ENCODE measurements around the gene QTRT2. TPM values are rescaled to one million over a fixed set of nuclear protein-coding genes. Genes with fewer than 3 reads are reported as not detected.

Gene QTRT2
- total and polyA plus RNA-seq, 2 experiments from 2014 or later, result 8.3 to 11.7 TPM

- no peak overlapping the region for H3K27ac ChIP-seq
- TF ChIP-seq EZH2phosphoT487 (IDR thresholded peaks at IDR 0.05; ENCODE audit: insufficient read depth, low read depth) (no peak), EZH2 (IDR thresholded peaks at IDR 0.05; ENCODE audit: insufficient read depth, poor library complexity, severe bottlenecking) (no peak)
- no peaks in the 10 kb centered on the region for H4K20me1 ChIP-seq (ENCODE audit: insufficient read depth)
- no peak overlapping the region for H2AFZ ChIP-seq
- H3F3A ChIP-seq (ENCODE audit: insufficient read depth), result no peaks in the 10 kb centered on the region
- no peak overlapping the region for H3K4me2 ChIP-seq (ENCODE audit: unreplicated experiment)
- no peak for DNase-seq
- H3K79me2 ChIP-seq (ENCODE audit: insufficient read depth), result no peaks in the 10 kb centered on the region
- in situ Hi-C loops (cut with MboI), result no loop called here
- H3K9me3 ChIP-seq (ENCODE audit: low read depth), result no peaks in the 10 kb centered on the region
- H3K9ac ChIP-seq, result no peak overlapping the region
- no peaks in the 10 kb centered on the region for H3K9me2 ChIP-seq (ENCODE audit: insufficient read depth)
- no peak overlapping the region for H3K4me3 ChIP-seq
- WGBS, 2 experiments (ENCODE audit: low coverage in 1 of 2, low lambda C conversion rate in 2 of 2, missing lambda C conversion rate in 2 of 2), result 91 to 92% methylated on average over 2 of the region's 2 CpGs
- no peaks in the 10 kb centered on the region for H3K4me1 ChIP-seq (ENCODE audit: insufficient read depth)
- H3K27me3 ChIP-seq (replicated peaks; ENCODE audit: insufficient read depth), result no peaks in the 10 kb centered on the region
- no peaks in the 10 kb centered on the region for H3K36me3 ChIP-seq (ENCODE audit: low read depth)
Measured at GRCh38 chr3:114020907-114021306, 35.6 kb upstream of the QTRT2 start.

DNA sequence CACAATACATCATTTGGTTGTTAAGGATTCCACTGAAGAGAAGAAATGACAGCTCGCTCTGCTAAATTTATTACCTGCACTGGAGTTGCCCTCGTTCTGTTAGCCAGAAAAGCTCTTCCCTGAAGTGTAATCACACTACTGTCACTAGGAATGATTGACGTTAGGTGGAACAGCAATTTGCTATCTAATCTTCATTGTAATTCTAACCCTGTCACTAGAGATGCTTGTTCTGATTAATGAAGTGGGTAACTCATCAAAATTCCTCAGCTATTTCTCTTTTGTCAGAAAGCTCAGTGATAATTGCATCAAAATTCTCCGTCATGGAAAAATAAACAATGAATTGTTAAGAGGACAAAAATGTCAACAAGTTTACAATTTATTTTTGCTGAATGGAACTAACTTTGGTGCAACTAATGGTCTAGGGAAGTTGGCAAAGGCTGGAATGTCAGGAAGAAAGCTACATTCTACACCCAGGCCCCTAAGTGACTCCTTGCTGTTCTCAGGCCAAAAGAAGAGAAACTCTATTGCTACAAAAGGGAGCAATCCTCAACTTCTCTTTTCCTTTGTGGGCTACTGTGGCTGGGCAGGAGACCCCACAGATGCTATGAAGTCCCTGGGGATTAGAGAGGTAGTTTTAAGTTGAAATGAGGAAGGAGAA, 34.3 kb upstream of the QTRT2 start:
- no peak for TF ChIP-seq EZH2phosphoT487 (IDR thresholded peaks at IDR 0.05; ENCODE audit: insufficient read depth, low read depth)
- no peak for TF ChIP-seq EZH2 (IDR thresholded peaks at IDR 0.05; ENCODE audit: insufficient read depth, poor library complexity, severe bottlenecking)
- H3K79me2 ChIP-seq (ENCODE audit: insufficient read depth), result no peaks in the 10 kb centered on the region
- no peak for DNase-seq
- no peak overlapping the region for H3K9ac ChIP-seq
- H3K9me3 ChIP-seq (ENCODE audit: low read depth), result no peaks in the 10 kb centered on the region
- H3K27ac ChIP-seq, result no peak overlapping the region
- no peaks in the 10 kb centered on the region for H3K27me3 ChIP-seq (replicated peaks; ENCODE audit: insufficient read depth)
- H3K4me3 ChIP-seq, result no peak overlapping the region
- no peaks in the 10 kb centered on the region for H3F3A ChIP-seq (ENCODE audit: insufficient read depth)
- no peak overlapping the region for H2AFZ ChIP-seq
- H3K4me1 ChIP-seq (ENCODE audit: insufficient read depth), result no peaks in the 10 kb centered on the region
- no peaks in the 10 kb centered on the region for H3K9me2 ChIP-seq (ENCODE audit: insufficient read depth)
- WGBS, 2 experiments (ENCODE audit: low coverage in 1 of 2, low lambda C conversion rate in 2 of 2, missing lambda C conversion rate in 2 of 2), result 77 to 79% methylated on average over 4 of the region's 4 CpGs
- in situ Hi-C loops (cut with MboI), result no loop called here
- H3K36me3 ChIP-seq (ENCODE audit: low read depth), result no peaks in the 10 kb centered on the region
- H4K20me1 ChIP-seq (ENCODE audit: insufficient read depth), result no peaks in the 10 kb centered on the region
- H3K4me2 ChIP-seq (ENCODE audit: unreplicated experiment), result no peak overlapping the region

DNA sequence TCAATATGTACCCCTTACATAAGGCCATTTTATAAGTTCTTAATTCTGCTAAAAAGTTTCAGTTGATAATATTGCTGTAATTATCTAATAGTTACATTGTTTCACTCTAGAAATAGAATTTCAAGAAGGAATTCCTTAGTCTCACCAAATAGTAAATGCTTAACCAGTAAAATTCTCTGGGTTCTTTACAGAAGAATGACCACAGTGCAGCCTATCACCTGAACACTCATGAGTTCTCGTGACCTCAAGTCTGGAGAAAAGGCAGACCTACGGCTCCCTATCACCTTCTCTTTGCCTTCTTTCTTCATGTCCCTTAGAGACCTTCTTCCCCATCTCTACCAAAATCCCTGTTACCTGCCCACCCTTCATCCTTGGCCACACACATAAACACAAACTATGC, 31.1 kb upstream of the QTRT2 start:
- DNase-seq, result no peak
- H2AFZ ChIP-seq, result no peak overlapping the region
- no peak overlapping the region for H3K4me2 ChIP-seq (ENCODE audit: unreplicated experiment)
- H3K36me3 ChIP-seq (ENCODE audit: low read depth), result no peaks in the 10 kb centered on the region
- H3F3A ChIP-seq (ENCODE audit: insufficient read depth), result no peaks in the 10 kb centered on the region
- TF ChIP-seq EZH2 (IDR thresholded peaks at IDR 0.05; ENCODE audit: insufficient read depth, poor library complexity, severe bottlenecking), result no peak
- TF ChIP-seq EZH2phosphoT487 (IDR thresholded peaks at IDR 0.05; ENCODE audit: insufficient read depth, low read depth), result no peak
- in situ Hi-C loops (cut with MboI), result no loop called here
- no peaks in the 10 kb centered on the region for H3K79me2 ChIP-seq (ENCODE audit: insufficient read depth)
- H3K4me3 ChIP-seq, result no peak overlapping the region
- 94 to 96% methylated on average over 2 of the region's 2 CpGs for WGBS, 2 experiments (ENCODE audit: low coverage in 1 of 2, low lambda C conversion rate in 2 of 2, missing lambda C conversion rate in 2 of 2)
- H3K4me1 ChIP-seq (ENCODE audit: insufficient read depth), result no peaks in the 10 kb centered on the region
- no peaks in the 10 kb centered on the region for H4K20me1 ChIP-seq (ENCODE audit: insufficient read depth)
- H3K9me3 ChIP-seq (ENCODE audit: low read depth), result no peaks in the 10 kb centered on the region
- no peak overlapping the region for H3K9ac ChIP-seq
- no peaks in the 10 kb centered on the region for H3K9me2 ChIP-seq (ENCODE audit: insufficient read depth)
- H3K27ac ChIP-seq, result no peak overlapping the region
- H3K27me3 ChIP-seq (replicated peaks; ENCODE audit: insufficient read depth), result no peaks in the 10 kb centered on the region

- Histone ChIP-seq H3K4me1 (ENCODE audit: insufficient read depth) (no peaks in the 10 kb centered on the region), H3K27ac (no peak overlapping the region), H3K79me2 (ENCODE audit: insufficient read depth) (no peaks in the 10 kb centered on the region), H3F3A (ENCODE audit: insufficient read depth) (no peaks in the 10 kb centered on the region), H3K4me3 (no peak overlapping the region), H3K9ac (no peak overlapping the region), H2AFZ (no peak overlapping the region), H3K9me2 (ENCODE audit: insufficient read depth) (no peaks in the 10 kb centered on the region), H3K27me3 (replicated peaks; ENCODE audit: insufficient read depth) (no peaks in the 10 kb centered on the region), H3K9me3 (ENCODE audit: low read depth) (no peaks in the 10 kb centered on the region), H3K4me2 (ENCODE audit: unreplicated experiment) (no peak overlapping the region), H4K20me1 (ENCODE audit: insufficient read depth) (no peaks in the 10 kb centered on the region), H3K36me3 (ENCODE audit: low read depth) (no peaks in the 10 kb centered on the region)
- no peak for DNase-seq
- TF ChIP-seq EZH2 (IDR thresholded peaks at IDR 0.05; ENCODE audit: insufficient read depth, poor library complexity, severe bottlenecking), result no peak
- TF ChIP-seq EZH2phosphoT487 (IDR thresholded peaks at IDR 0.05; ENCODE audit: insufficient read depth, low read depth), result no peak
- in situ Hi-C loops (cut with MboI), result no loop called here
- 54 to 60% methylated on average over 2 of the region's 2 CpGs for WGBS, 2 experiments (ENCODE audit: low coverage in 1 of 2, low lambda C conversion rate in 2 of 2, missing lambda C conversion rate in 2 of 2)
Measured at GRCh38 chr3:114026331-114026730, 30.2 kb upstream of the QTRT2 start.

Data from GM23248 (cell line).